ENCODE data around the gene OBSCN.
"Not testable (repeated sequence)": the region's sequence is repeated elsewhere in the genome, so short reads cannot be mapped to it uniquely, and the experiment has no call there.

OBSCN gene

GRCh38 chr1:228236744-228237143 lies 28.9 kb downstream of the OBSCN start:
- Mint-ChIP-seq H3K27me3 (ENCODE audit: low read depth) (no peaks in the 10 kb centered on the region), H3K27ac (no peak overlapping the region), H3K4me3 (no peak overlapping the region), H3K9me3 (peaks cover 60% of the 10 kb centered on the region), H3K4me1 (ENCODE audit: low read depth) (no peaks in the 10 kb centered on the region), H3K36me3 (ENCODE audit: low read depth) (peaks cover 39% of the 10 kb centered on the region)

GRCh38 chr1:228238007-228238406 lies 30.2 kb downstream of the OBSCN start:
- Mint-ChIP-seq H3K27me3 (ENCODE audit: low read depth) (no peaks in the 10 kb centered on the region), H3K27ac (no peak overlapping the region), H3K4me1 (ENCODE audit: low read depth) (no peaks in the 10 kb centered on the region), H3K36me3 (ENCODE audit: low read depth) (peaks cover 50% of the 10 kb centered on the region), H3K4me3 (no peak overlapping the region), H3K9me3 (peaks cover 66% of the 10 kb centered on the region)

- peaks cover 64% of the 10 kb centered on the region for H3K9me3 Mint-ChIP-seq
- H3K4me1 Mint-ChIP-seq (ENCODE audit: low read depth), result no peaks in the 10 kb centered on the region
- H3K4me3 Mint-ChIP-seq, result no peak overlapping the region
- no peaks in the 10 kb centered on the region for H3K27me3 Mint-ChIP-seq (ENCODE audit: low read depth)
- no peak overlapping the region for H3K27ac Mint-ChIP-seq
- H3K36me3 Mint-ChIP-seq (ENCODE audit: low read depth), result peaks cover 55% of the 10 kb centered on the region
Measured at GRCh38 chr1:228238461-228238860, 30.6 kb downstream of the OBSCN start.

- Mint-ChIP-seq H3K4me3 (no peak overlapping the region), H3K4me1 (ENCODE audit: low read depth) (no peaks in the 10 kb centered on the region), H3K36me3 (ENCODE audit: low read depth) (peaks cover 64% of the 10 kb centered on the region), H3K27ac (no peak overlapping the region), H3K27me3 (ENCODE audit: low read depth) (no peaks in the 10 kb centered on the region), H3K9me3 (peaks cover 71% of the 10 kb centered on the region)
Measured at GRCh38 chr1:228240411-228241240, 32.8 kb downstream of the OBSCN start.

GRCh38 chr1:228241259-228241658 lies 33.4 kb downstream of the OBSCN start:
- peaks cover 73% of the 10 kb centered on the region for H3K9me3 Mint-ChIP-seq
- no peaks in the 10 kb centered on the region for H3K27me3 Mint-ChIP-seq (ENCODE audit: low read depth)
- no peak overlapping the region for H3K27ac Mint-ChIP-seq
- H3K4me1 Mint-ChIP-seq (ENCODE audit: low read depth), result no peaks in the 10 kb centered on the region
- peaks cover 68% of the 10 kb centered on the region for H3K36me3 Mint-ChIP-seq (ENCODE audit: low read depth)
- no peak overlapping the region for H3K4me3 Mint-ChIP-seq

DNA sequence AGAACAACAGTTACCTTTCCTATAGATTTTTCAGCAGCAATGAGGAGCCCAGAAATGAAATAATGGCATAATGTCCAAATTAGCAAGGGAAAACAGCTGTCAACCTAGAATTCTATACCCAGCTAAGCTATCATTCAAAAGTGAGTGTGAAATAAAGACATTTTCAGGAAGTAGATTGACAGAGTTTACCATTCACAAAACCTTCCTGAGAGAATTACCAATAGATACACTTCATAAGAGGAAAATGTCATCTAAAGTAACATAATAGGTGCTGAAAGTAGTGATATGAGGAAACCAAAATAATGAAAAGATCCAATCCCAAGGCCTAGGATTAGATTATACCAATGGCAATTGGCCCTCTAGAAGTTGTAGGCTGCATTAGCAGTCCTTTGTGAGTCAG lies 34.6 kb downstream of the OBSCN start:
- H3K4me1 Mint-ChIP-seq (ENCODE audit: low read depth), result no peaks in the 10 kb centered on the region
- H3K27ac Mint-ChIP-seq, result no peak overlapping the region
- H3K36me3 Mint-ChIP-seq (ENCODE audit: low read depth), result peaks cover 72% of the 10 kb centered on the region
- no peaks in the 10 kb centered on the region for H3K27me3 Mint-ChIP-seq (ENCODE audit: low read depth)
- H3K9me3 Mint-ChIP-seq, result peaks cover 68% of the 10 kb centered on the region
- H3K4me3 Mint-ChIP-seq, result no peak overlapping the region

DNA sequence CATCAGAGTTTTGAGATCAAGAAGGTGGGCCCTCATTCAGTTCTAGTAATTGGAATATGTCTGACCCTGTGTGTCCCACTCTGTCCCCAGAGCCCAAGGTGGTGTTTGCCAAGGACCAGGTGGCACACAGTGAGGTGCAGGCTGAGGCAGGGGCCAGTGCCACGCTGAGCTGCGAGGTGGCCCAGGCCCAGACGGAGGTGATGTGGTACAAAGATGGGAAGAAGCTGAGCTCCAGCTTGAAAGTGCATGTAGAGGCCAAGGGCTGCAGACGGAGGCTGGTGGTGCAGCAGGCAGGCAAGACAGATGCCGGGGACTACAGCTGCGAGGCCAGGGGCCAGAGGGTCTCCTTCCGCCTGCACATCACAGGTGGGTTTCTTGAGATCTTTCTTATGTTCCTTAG lies 35.2 kb downstream of the OBSCN start:
- H3K4me1 Mint-ChIP-seq (ENCODE audit: low read depth), result no peaks in the 10 kb centered on the region
- peaks cover 68% of the 10 kb centered on the region for H3K9me3 Mint-ChIP-seq
- no peak overlapping the region for H3K27ac Mint-ChIP-seq
- H3K36me3 Mint-ChIP-seq (ENCODE audit: low read depth), result peaks cover 74% of the 10 kb centered on the region
- no peak overlapping the region for H3K4me3 Mint-ChIP-seq
- H3K27me3 Mint-ChIP-seq (ENCODE audit: low read depth), result no peaks in the 10 kb centered on the region

- H3K27ac Mint-ChIP-seq; H3K4me3 Mint-ChIP-seq; H3K4me1 Mint-ChIP-seq (ENCODE audit: low read depth); H3K27me3 Mint-ChIP-seq (ENCODE audit: low read depth): not testable (repeated sequence)
- Mint-ChIP-seq H3K9me3 (peaks cover 62% of the 10 kb centered on the region), H3K36me3 (ENCODE audit: low read depth) (peaks cover 68% of the 10 kb centered on the region)
Measured at GRCh38 chr1:228243989-228244388, 36.1 kb downstream of the OBSCN start.

DNA sequence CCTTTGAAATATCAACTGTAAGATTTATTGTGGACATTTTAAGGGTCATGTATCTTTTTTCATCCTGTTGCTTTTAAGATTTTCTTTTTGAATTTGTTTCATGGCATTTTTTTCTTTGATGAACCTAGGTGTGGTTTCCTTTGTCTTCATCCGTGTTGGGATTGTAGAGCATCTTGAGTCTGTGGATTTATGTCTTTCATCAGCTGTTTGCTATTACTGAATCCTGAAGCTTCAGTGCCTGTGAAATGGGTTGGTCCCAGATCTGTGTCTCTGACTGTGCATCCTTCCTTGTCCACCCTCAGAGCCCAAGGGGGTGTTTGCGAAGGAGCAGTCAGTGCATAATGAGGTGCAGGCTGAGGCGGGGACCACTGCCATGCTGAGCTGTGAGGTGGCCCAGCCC lies 37.3 kb downstream of the OBSCN start:
- Mint-ChIP-seq H3K27me3 (ENCODE audit: low read depth) (no peaks in the 10 kb centered on the region), H3K9me3 (peaks cover 54% of the 10 kb centered on the region), H3K36me3 (ENCODE audit: low read depth) (peaks cover 62% of the 10 kb centered on the region), H3K27ac (no peak overlapping the region), H3K4me3 (no peak overlapping the region), H3K4me1 (ENCODE audit: low read depth) (no peaks in the 10 kb centered on the region)

GRCh38 chr1:228246216-228246900 lies 38.5 kb downstream of the OBSCN start:
- Mint-ChIP-seq H3K27ac (no peak overlapping the region), H3K4me1 (ENCODE audit: low read depth) (no peaks in the 10 kb centered on the region), H3K36me3 (ENCODE audit: low read depth) (peaks cover 57% of the 10 kb centered on the region), H3K9me3 (peaks cover 43% of the 10 kb centered on the region), H3K27me3 (ENCODE audit: low read depth) (no peaks in the 10 kb centered on the region), H3K4me3 (no peak overlapping the region)

- Mint-ChIP-seq H3K9me3 (peaks cover 18% of the 10 kb centered on the region), H3K27me3 (ENCODE audit: low read depth) (no peaks in the 10 kb centered on the region), H3K4me1 (ENCODE audit: low read depth) (no peaks in the 10 kb centered on the region), H3K4me3 (no peak overlapping the region), H3K36me3 (ENCODE audit: low read depth) (peaks cover 35% of the 10 kb centered on the region), H3K27ac (no peak overlapping the region)
Measured at GRCh38 chr1:228249513-228250305, 41.9 kb downstream of the OBSCN start.

GRCh38 chr1:228252476-228252875 lies 44.6 kb downstream of the OBSCN start:
- not testable (repeated sequence) for H3K9me3 Mint-ChIP-seq; H3K36me3 Mint-ChIP-seq (ENCODE audit: low read depth); H3K27me3 Mint-ChIP-seq (ENCODE audit: low read depth); H3K27ac Mint-ChIP-seq; H3K4me3 Mint-ChIP-seq; H3K4me1 Mint-ChIP-seq (ENCODE audit: low read depth)

- no peak overlapping the region for H3K27ac Mint-ChIP-seq
- H3K36me3 Mint-ChIP-seq (ENCODE audit: low read depth), result peaks cover 11% of the 10 kb centered on the region
- no peaks in the 10 kb centered on the region for H3K4me1 Mint-ChIP-seq (ENCODE audit: low read depth)
Measured at GRCh38 chr1:228256626-228257375, 49.0 kb downstream of the OBSCN start.

DNA sequence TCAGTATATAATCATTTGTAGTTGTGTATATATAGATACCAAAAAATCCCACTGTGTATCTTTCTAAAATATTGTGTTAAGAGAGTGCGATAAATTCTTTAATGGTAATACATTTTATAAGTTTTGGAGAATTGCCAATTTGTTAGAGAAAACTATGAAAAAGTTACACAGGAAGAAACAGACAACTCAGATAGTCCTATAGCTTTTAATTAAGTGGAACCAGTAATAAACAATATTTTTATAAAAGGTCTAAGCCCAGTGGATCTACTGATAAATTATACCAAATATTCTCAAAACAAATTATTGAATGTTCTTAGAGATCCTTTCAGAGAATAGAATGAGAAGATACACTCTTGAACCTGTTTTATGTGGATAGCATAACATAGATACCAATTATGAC lies 50.6 kb downstream of the OBSCN start:
- Mint-ChIP-seq H3K4me1 (ENCODE audit: low read depth) (no peaks in the 10 kb centered on the region), H3K9me3 (peaks cover 12% of the 10 kb centered on the region), H3K27ac (no peak overlapping the region), H3K36me3 (ENCODE audit: low read depth) (peaks cover 6% of the 10 kb centered on the region), H3K27me3 (ENCODE audit: low read depth) (no peaks in the 10 kb centered on the region), H3K4me3 (no peak overlapping the region)

More at GRCh38 chr1:228256626-228257375, 49.0 kb downstream of the OBSCN start:
- Mint-ChIP-seq H3K27me3 (ENCODE audit: low read depth) (no peaks in the 10 kb centered on the region), H3K9me3 (peaks cover 8% of the 10 kb centered on the region), H3K4me3 (no peak overlapping the region)
